Measurements from ENCODE around the gene SYT17. TPM values are rescaled to one million over a fixed set of nuclear protein-coding genes. Genes with fewer than 3 reads are reported as not detected.

The SYT17 gene
- total and polyA plus RNA-seq, 8 donors: 2.9 to 37.1 (median 10.7) TPM

DNA sequence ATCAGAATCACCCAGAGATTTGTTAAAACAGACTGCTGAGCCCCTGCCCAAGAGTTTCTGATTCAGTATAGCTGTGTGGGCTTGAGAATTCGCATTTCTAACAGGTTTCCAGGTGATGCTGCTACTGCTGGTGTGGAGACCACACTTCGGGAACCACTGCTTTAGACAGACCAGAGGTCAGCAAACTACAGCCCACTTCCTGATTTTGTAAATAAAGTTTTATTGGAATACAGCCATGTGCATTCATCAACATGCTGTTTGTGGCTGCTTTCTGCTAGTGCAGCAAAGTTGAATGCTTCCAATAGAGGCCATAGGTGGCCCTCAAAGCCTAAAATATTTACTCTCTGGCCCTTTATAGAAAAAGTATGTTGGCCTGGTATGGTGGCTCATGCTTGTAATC lies 84.9 kb downstream of the SYT17 start:
- H3K27me3 ChIP-seq: no peaks in the 10 kb centered on the region
- no peaks in the 10 kb centered on the region for H3K4me1 ChIP-seq
- TF ChIP-seq, protein P1, sequence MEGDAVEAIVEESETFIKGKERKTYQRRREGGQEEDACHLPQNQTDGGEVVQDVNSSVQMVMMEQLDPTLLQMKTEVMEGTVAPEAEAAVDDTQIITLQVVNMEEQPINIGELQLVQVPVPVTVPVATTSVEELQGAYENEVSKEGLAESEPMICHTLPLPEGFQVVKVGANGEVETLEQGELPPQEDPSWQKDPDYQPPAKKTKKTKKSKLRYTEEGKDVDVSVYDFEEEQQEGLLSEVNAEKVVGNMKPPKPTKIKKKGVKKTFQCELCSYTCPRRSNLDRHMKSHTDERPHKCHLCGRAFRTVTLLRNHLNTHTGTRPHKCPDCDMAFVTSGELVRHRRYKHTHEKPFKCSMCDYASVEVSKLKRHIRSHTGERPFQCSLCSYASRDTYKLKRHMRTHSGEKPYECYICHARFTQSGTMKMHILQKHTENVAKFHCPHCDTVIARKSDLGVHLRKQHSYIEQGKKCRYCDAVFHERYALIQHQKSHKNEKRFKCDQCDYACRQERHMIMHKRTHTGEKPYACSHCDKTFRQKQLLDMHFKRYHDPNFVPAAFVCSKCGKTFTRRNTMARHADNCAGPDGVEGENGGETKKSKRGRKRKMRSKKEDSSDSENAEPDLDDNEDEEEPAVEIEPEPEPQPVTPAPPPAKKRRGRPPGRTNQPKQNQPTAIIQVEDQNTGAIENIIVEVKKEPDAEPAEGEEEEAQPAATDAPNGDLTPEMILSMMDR (IDR thresholded peaks at IDR 0.05): no peak
- TF ChIP-seq POLR2A (IDR thresholded peaks at IDR 0.05) (no peak), EP300 (IDR thresholded peaks at IDR 0.05) (no peak), POLR2AphosphoS5 (IDR thresholded peaks at IDR 0.05) (no peak)
- no peak overlapping the region for H3K4me3 ChIP-seq
- 77 to 93% (median 87%) methylated on average over 2 of the region's 2 CpGs for WGBS, 5 donors
- intact Hi-C loops (cut with DNase I; ENCODE audit: low total_unique reads): no loop called here
- DNase-seq: no peak
- no peak overlapping the region for H3K27ac ChIP-seq
- H3K36me3 ChIP-seq: peaks cover 0 to 3% (median 0%) of the 10 kb centered on the region in 4 donors
- H3K9me3 ChIP-seq: peaks cover 0 to 4% (median 0%) of the 10 kb centered on the region in 4 donors

DNA sequence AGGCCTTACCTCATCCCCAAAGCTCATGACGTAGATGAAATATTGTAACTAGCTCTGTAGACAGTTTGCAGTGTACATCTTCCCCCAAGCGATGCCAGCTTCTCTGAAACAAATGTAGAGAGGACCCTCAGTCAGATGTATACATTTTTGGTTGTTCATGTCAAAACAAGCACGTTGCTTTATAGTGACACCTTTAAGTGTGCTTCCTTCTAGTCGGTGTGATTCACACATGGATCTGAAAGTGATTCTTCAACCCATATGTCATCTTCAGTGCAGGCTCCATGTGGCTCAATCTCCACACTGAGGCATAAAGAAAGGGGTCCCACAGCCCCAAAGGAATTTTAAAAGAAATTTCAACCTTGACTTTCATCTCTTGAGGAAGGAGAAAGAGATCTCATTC lies 86.6 kb downstream of the SYT17 start:
- Histone ChIP-seq H3K9me3 (no peaks in the 10 kb centered on the region), H3K4me3 (no peak overlapping the region), H3K4me1 (no peaks in the 10 kb centered on the region), H3K27me3 (no peaks in the 10 kb centered on the region), H3K36me3 (peaks cover 0 to 3% (median 0%) of the 10 kb centered on the region in 4 donors), H3K27ac (no peak overlapping the region)
- intact Hi-C loops (cut with DNase I; ENCODE audit: low total_unique reads): no loop called here
- TF ChIP-seq, protein P1 (IDR thresholded peaks at IDR 0.05): no peak
- no peak for TF ChIP-seq POLR2A (IDR thresholded peaks at IDR 0.05)
- no peak for TF ChIP-seq EP300 (IDR thresholded peaks at IDR 0.05)
- TF ChIP-seq POLR2AphosphoS5 (IDR thresholded peaks at IDR 0.05): no peak
- no peak for DNase-seq
- WGBS, 5 donors: 72 to 80% (median 77%) methylated on average over 4 of the region's 4 CpGs

DNA sequence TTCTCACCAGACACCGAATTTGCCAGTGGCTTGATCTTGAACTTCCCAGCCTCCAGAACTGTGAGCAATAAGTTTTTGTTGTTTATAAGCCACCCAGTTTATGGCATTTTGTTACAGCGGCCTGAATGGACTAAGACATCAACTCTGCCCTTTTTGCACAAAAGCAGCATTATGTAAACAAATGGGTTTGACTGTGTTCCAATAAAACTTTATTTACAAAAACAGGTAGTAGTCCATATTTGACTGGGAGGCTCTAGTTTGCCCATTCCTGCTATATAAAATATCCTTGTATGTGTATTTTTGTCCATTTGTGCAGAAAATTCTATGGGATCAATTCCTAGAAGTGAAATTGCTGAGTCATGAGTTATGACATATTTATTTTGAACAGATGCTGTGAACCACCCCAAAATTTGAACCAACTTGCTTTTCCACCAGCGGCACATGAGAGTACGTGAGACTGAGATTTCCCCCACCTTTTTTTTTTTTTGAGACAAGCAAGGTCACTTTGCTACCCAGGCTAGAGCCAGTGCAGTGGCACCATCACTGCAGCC lies 96.2 kb downstream of the SYT17 start:
- Histone ChIP-seq H3K36me3 (peaks cover 0 to 20% (median 4%) of the 10 kb centered on the region in 4 donors), H3K27me3 (no peaks in the 10 kb centered on the region), H3K4me3 (no peak overlapping the region), H3K4me1 (no peaks in the 10 kb centered on the region), H3K27ac (no peak overlapping the region), H3K9me3 (peaks cover 0 to 8% (median 0%) of the 10 kb centered on the region in 4 donors)
- TF ChIP-seq POLR2AphosphoS5 (IDR thresholded peaks at IDR 0.05) (no peak), EP300 (IDR thresholded peaks at IDR 0.05) (no peak), POLR2A (IDR thresholded peaks at IDR 0.05) (no peak)
- TF ChIP-seq, protein P1 (IDR thresholded peaks at IDR 0.05): no peak
- intact Hi-C loops (cut with DNase I; ENCODE audit: low total_unique reads): no loop called here
- 89 to 97% (median 93%) methylated on average over 4 of the region's 4 CpGs for WGBS, 5 donors
- no peak for DNase-seq

DNA sequence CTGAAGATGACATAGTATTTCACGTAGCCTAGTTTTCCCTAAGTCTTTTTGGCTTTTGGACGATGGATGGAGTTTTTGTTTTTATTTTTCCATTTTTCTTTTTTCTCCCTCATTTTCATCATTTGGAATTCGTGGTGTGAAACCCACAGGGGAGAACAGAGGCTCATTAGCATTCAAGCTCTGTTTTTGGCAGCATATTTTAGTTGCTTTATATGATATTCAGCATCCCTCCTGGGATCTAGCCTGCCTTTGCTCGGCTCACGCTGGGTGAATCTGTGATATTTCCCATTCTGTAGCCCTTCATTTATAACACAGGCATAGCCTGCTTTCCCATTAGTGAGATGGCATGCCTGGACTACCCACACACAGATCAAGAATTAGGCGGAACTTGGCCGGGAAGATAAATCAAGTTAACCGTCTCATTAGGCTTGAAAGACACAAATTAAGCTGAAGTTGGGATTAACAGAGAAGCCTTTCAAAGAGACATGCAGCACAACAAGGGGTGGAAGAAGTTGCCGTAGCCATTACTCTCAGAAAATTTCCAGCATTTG lies 97.4 kb downstream of the SYT17 start:
- Histone ChIP-seq H3K27me3 (no peaks in the 10 kb centered on the region), H3K4me1 (no peaks in the 10 kb centered on the region), H3K4me3 (no peak overlapping the region), H3K27ac (no peak overlapping the region), H3K36me3 (peaks cover 0 to 20% (median 4%) of the 10 kb centered on the region in 4 donors), H3K9me3 (peaks cover 0 to 8% (median 0%) of the 10 kb centered on the region in 4 donors)
- DNase-seq: no peak
- TF ChIP-seq POLR2AphosphoS5 (IDR thresholded peaks at IDR 0.05) (no peak), POLR2A (IDR thresholded peaks at IDR 0.05) (no peak), EP300 (IDR thresholded peaks at IDR 0.05) (no peak)
- TF ChIP-seq, protein P1 (IDR thresholded peaks at IDR 0.05): no peak
- 83 to 89% (median 85%) methylated on average over 9 of the region's 9 CpGs for WGBS, 5 donors
- intact Hi-C loops (cut with DNase I; ENCODE audit: low total_unique reads): no loop called here
